ENCODE results near the gene TSPEAR. TPM values are rescaled to one million over a fixed set of nuclear protein-coding genes. Genes with fewer than 3 reads are reported as not detected.
"Not testable (repeated sequence)": the region's sequence is repeated elsewhere in the genome, so short reads cannot be mapped to it uniquely, and the experiment has no call there.

Gene TSPEAR
- total and polyA plus RNA-seq, 3 donors from 2014 or later = 0.53 to 0.62 (median 0.55) TPM

DNA sequence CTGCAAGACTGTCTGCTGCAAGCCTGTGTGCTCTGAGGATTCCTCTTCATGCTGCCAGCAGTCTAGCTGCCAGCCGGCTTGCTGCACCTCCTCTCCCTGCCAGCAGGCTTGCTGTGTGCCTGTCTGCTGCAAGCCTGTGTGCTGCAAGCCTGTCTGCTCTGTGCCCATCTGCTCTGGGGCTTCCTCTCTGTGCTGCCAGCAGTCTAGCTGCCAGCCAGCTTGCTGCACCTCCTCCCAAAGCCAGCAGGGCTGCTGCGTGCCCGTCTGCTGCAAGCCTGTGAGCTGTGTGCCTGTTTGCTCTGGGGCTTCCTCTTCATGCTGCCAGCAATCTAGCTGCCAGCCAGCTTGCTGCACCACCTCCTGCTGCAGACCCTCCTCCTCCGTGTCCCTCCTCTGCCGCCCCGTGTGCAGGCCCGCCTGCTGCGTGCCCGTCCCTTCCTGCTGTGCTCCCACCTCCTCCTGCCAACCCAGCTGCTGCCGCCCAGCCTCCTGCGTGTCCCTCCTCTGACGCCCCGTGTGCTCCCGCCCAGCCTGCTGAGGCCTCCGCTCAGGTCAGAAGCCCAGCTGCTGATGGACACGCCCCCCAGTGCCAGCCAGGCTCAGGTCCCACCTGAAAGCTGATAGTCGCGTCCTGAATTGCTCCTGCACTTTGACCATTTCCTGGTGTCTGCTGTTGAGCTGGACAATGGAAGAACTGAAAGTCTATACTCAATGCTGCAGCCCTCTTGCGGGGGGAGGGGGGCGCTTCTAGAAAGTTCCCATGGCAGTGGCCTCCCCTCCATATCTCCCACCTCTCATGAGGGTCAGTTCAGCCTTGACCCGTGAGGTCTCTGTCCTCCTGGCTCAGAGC lies 136.7 kb downstream of the TSPEAR start:
- no peak for DNase-seq
- intact Hi-C loops (cut with DNase I; ENCODE audit: low total_unique reads) = no loop called here
- no peaks in the 10 kb centered on the region for H3K27me3 ChIP-seq
- 39 to 41% methylated on average over 19 to 21 of the region's 21 CpGs for WGBS, 2 donors
- TF ChIP-seq, protein P1, sequence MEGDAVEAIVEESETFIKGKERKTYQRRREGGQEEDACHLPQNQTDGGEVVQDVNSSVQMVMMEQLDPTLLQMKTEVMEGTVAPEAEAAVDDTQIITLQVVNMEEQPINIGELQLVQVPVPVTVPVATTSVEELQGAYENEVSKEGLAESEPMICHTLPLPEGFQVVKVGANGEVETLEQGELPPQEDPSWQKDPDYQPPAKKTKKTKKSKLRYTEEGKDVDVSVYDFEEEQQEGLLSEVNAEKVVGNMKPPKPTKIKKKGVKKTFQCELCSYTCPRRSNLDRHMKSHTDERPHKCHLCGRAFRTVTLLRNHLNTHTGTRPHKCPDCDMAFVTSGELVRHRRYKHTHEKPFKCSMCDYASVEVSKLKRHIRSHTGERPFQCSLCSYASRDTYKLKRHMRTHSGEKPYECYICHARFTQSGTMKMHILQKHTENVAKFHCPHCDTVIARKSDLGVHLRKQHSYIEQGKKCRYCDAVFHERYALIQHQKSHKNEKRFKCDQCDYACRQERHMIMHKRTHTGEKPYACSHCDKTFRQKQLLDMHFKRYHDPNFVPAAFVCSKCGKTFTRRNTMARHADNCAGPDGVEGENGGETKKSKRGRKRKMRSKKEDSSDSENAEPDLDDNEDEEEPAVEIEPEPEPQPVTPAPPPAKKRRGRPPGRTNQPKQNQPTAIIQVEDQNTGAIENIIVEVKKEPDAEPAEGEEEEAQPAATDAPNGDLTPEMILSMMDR (IDR thresholded peaks at IDR 0.05) = no peak
- TF ChIP-seq POLR2A (IDR thresholded peaks at IDR 0.05) = no peak
- H3K9me3 ChIP-seq = no peaks in the 10 kb centered on the region
- no peaks in the 10 kb centered on the region for H3K36me3 ChIP-seq (ENCODE audit: low read depth, missing control alignments)
- H3K27ac ChIP-seq = no peak overlapping the region
- H3K4me1 ChIP-seq = no peaks in the 10 kb centered on the region
- no peak overlapping the region for H3K4me3 ChIP-seq

DNA sequence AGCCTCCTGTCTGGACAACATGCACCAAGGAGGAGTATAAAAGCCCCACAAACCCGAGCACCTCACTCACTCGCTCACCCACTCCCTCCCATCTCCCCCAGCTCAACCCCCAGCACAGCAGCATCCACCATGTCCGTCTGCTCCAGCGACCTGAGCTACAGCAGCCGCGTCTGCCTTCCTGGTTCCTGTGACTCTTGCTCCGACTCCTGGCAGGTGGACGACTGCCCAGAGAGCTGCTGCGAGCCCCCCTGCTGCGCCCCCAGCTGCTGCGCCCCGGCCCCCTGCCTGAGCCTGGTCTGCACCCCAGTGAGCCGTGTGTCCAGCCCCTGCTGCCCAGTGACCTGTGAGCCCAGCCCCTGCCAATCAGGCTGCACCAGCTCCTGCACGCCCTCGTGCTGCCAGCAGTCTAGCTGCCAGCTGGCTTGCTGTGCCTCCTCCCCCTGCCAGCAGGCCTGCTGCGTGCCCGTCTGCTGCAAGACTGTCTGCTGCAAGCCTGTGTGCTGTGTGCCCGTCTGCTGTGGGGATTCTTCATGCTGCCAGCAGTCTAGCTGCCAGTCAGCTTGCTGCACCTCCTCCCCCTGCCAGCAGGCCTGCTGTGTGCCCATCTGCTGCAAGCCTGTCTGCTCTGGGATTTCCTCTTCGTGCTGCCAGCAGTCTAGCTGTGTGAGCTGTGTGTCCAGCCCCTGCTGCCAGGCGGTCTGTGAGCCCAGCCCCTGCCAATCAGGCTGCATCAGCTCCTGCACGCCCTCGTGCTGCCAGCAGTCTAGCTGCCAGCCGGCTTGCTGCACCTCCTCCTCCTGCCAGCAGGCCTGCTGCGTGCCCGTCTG lies 137.5 kb downstream of the TSPEAR start, which contains the start of gene KRTAP10-4:
TSS of gene KRTAP10-4 (plus strand) at position 100 of the 827 bp plus-strand sequence. CDS start at position 130, 30 bp downstream.
- H3K27me3 ChIP-seq; H3K4me1 ChIP-seq; DNase-seq; H3K27ac ChIP-seq; H3K9me3 ChIP-seq; H3K36me3 ChIP-seq (ENCODE audit: low read depth, missing control alignments); intact Hi-C loops (cut with DNase I; ENCODE audit: low total_unique reads); H3K4me3 ChIP-seq: not testable (repeated sequence)
- WGBS, 2 donors = 60 to 74% methylated on average over 3 to 20 of the region's 25 CpGs

DNA sequence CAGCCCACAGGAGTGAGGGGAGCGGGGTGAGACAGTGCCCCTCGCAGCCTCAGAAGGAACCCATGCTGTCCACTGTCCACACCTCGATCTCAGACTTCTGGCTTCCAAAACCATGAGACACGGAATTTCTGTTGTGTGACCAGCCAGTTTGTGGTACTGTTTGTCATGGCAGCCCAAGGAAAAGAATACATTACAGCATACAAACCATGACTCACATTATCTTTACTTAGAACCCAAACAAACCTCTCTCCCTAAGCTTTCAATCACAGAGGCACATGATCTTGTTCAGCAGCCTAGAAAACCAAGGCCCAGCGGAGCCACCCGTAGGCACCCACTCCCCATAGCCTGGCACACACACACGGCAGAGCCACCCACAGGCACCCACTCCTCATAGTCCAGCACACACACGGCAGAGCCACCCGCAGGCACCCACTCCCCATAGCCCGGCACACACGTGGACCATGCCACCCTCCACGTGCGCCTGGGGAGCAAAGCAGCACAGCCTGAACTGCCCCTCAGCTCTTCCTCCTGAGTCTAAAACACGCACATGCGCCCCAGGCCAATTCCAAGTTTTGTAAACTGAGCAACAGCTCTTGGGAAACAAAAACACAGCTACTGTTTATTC lies 138.3 kb downstream of the TSPEAR start:
- H3K36me3 ChIP-seq (ENCODE audit: low read depth, missing control alignments) = no peaks in the 10 kb centered on the region
- no peaks in the 10 kb centered on the region for H3K4me1 ChIP-seq
- no peak for TF ChIP-seq POLR2A (IDR thresholded peaks at IDR 0.05)
- TF ChIP-seq, protein P1 (IDR thresholded peaks at IDR 0.05) = no peak
- no peak for DNase-seq
- H3K9me3 ChIP-seq = no peaks in the 10 kb centered on the region
- no peak overlapping the region for H3K4me3 ChIP-seq
- WGBS, 2 donors = 85% methylated on average over 11 to 15 of the region's 15 CpGs
- H3K27me3 ChIP-seq = no peaks in the 10 kb centered on the region
- H3K27ac ChIP-seq = no peak overlapping the region
- intact Hi-C loops (cut with DNase I; ENCODE audit: low total_unique reads) = no loop called here

DNA sequence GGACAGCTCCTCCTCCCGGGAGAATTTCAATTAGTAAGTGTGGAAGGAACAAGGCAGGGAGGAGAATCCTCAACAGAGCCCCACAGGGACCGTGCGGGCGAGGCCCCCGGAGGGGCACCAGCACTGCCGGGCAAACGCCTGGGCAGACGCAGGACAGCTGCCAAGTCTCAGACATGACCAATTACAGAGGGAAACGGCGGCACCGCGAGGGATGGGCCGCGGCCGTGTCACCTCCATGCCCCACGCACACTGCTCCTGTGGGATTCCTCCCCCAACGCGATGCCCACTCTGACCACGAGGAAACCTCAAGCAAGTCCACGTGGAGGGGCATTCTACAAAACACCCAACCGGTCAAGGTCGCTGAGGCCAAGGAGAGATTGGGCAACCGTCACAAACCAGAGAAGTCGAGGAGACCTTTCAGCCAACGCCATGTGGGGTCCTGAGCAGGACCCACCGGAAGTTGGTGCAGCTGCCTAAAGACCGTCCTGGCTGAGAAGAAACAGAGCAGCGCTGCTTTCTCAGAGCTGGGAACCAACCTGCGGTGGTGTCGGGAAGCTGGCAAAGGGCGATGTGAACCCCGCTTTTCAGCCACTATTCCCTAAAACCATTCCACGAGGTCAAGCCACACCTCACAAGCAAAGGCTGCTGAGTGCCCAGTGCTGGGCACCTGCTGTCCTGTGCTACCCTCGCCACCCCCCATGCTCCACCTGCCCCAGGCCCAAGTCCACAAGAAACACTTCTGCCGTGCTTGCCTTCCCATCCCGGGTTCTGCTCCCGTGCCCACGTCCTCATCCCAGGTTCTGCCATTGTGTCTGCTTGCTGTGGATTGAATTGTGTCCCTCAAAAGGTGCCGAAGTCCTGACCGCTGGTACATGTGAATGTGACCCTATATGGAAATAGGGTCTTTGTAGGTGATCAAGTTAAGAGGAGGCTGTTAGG lies 139.3 kb downstream of the TSPEAR start:
- intact Hi-C loops (cut with DNase I; ENCODE audit: low total_unique reads) = no loop called here
- no peak for DNase-seq
- no peak for TF ChIP-seq POLR2A (IDR thresholded peaks at IDR 0.05)
- TF ChIP-seq, protein P1 (IDR thresholded peaks at IDR 0.05) = no peak
- Histone ChIP-seq H3K27me3 (no peaks in the 10 kb centered on the region), H3K4me1 (no peaks in the 10 kb centered on the region), H3K27ac (no peak overlapping the region), H3K9me3 (no peaks in the 10 kb centered on the region), H3K4me3 (no peak overlapping the region), H3K36me3 (ENCODE audit: low read depth, missing control alignments) (no peaks in the 10 kb centered on the region)
- 89 to 91% methylated on average over 24 to 40 of the region's 40 CpGs for WGBS, 2 donors

Data from testis (tissue), 3 donors.